Measurements from ENCODE around the gene UROC1. TPM values are rescaled to one million over a fixed set of nuclear protein-coding genes. Genes with fewer than 3 reads are reported as not detected.

The UROC1 gene
- total RNA-seq, 1 experiment from 2014 or later = not detected

GRCh38 chr3:126512916-126513650, 4.5 kb downstream of the UROC1 start:
- H3K36me3 Mint-ChIP-seq (ENCODE audit: insufficient read depth in 1 of 3, low read depth in 3 of 3) = no peaks in the 10 kb centered on the region

More at GRCh38 chr3:126512916-126513650, 4.5 kb downstream of the UROC1 start:
- H3K9me3 Mint-ChIP-seq = no peaks in the 10 kb centered on the region
- H3K27me3 Mint-ChIP-seq (ENCODE audit: low read depth) = no peaks in the 10 kb centered on the region
- H3K9ac ChIP-seq (ENCODE audit: extremely low read depth, insufficient read length, low read length) = no peak overlapping the region
- DNase-seq = no peak
- WGBS (ENCODE audit: extremely low coverage, insufficient read length, low lambda C conversion rate) = no CpG with 5 or more reads among the region's 12 CpGs
- no peaks in the 10 kb centered on the region for H3K79me1 ChIP-seq (ENCODE audit: insufficient read depth, low read depth, low read length, poor library complexity, severe bottlenecking)
- H2BK20ac ChIP-seq (ENCODE audit: low read depth, low read length, poor library complexity, severe bottlenecking) = no peak overlapping the region
- no peaks in the 10 kb centered on the region for H3K23me2 ChIP-seq (ENCODE audit: insufficient read length, low read depth, low read length, poor library complexity, severe bottlenecking)
- no peak overlapping the region for H2AFZ ChIP-seq (ENCODE audit: low read length)
- H2BK5ac ChIP-seq (ENCODE audit: insufficient read length, low read length) = no peak overlapping the region
- no peaks in the 10 kb centered on the region for H3K27me3 ChIP-seq (ENCODE audit: insufficient read depth, low read length)
- H4K5ac ChIP-seq (ENCODE audit: insufficient read length, low read depth, low read length) = no peak overlapping the region
- H3K4me1 ChIP-seq (ENCODE audit: insufficient read depth, low read length) = no peaks in the 10 kb centered on the region
- no peak for TF ChIP-seq CTCF (conservative IDR thresholded peaks at IDR 0.05)
- no peak overlapping the region for H3K4me3 Mint-ChIP-seq
- no peak overlapping the region for H3K27ac ChIP-seq (ENCODE audit: insufficient read length, low read depth, low read length)
- no peak overlapping the region for H3K4me2 ChIP-seq (ENCODE audit: insufficient read depth, insufficient read length, low read length)
- H3K4me1 Mint-ChIP-seq = no peaks in the 10 kb centered on the region
- H3K14ac ChIP-seq (ENCODE audit: insufficient read depth, low read length) = no peak overlapping the region
- H3K27ac Mint-ChIP-seq = no peak overlapping the region
- H2AK5ac ChIP-seq (ENCODE audit: insufficient read length, low read length) = no peak overlapping the region
- H2BK12ac ChIP-seq (ENCODE audit: insufficient read length, low read depth, low read length) = no peak overlapping the region
- no peak overlapping the region for H4K8ac ChIP-seq (replicated peaks; ENCODE audit: insufficient read length, low read depth, low read length)
- H3K4ac ChIP-seq (ENCODE audit: low read depth, low read length) = no peak overlapping the region
- H3K18ac ChIP-seq (ENCODE audit: insufficient read length, low read depth, low read length) = no peak overlapping the region
- no peak overlapping the region for H3K56ac ChIP-seq (ENCODE audit: insufficient read length, low read depth, low read length)
- H3K23ac ChIP-seq (ENCODE audit: insufficient read length, low read depth, low read length) = no peak overlapping the region
- H4K91ac ChIP-seq (ENCODE audit: insufficient read length, low read depth, low read length) = no peak overlapping the region
- no peaks in the 10 kb centered on the region for H4K20me1 ChIP-seq (ENCODE audit: control insufficient read depth, insufficient read depth, insufficient read length)
- no peak overlapping the region for H2BK120ac ChIP-seq (ENCODE audit: low read depth, low read length, poor library complexity, severe bottlenecking)
- H2BK15ac ChIP-seq (ENCODE audit: low read depth, low read length) = no peak overlapping the region
- H3K9me3 ChIP-seq (ENCODE audit: control insufficient read depth, low read depth, low read length) = no peaks in the 10 kb centered on the region
- no peaks in the 10 kb centered on the region for H3K79me2 ChIP-seq (ENCODE audit: insufficient read depth, low read length)
- no peak overlapping the region for H3T11ph ChIP-seq (ENCODE audit: low read length)
